Common myeloid progenitor, CD34-positive (primary cell): ENCODE measurements around the gene PILRB.

Experiments
- CTCF ChIA-PET: fragments of 350-600 bp; sonication (Branson Sonifier 250); formaldehyde crosslinking; loops from one replicate; lab custom pipeline; 2021; ENCODE audit warnings: antibody characterized with exemption; lab: Charles Lee
- POLR2A ChIA-PET: fragments of 350-600 bp; sonication (Branson Sonifier 250); formaldehyde crosslinking; loops from one replicate; lab custom pipeline; 2021; ENCODE audit warnings: antibody characterized with exemption; lab: Charles Lee
- DNase-seq, 3 donors: peaks; one replicate each; pipeline versions ENCODE4 v3.0.0 to v3.0.0-alpha.2; 2013
- H3K27ac ChIP-seq, 2 experiments: 1 replicate in 1 of 2; 2 replicates in 1 of 2; pipeline ENCODE4 v1.7.0; 2013; ENCODE audit warnings: inconsistent platforms in 2 of 2, low read length in 2 of 2, mild to moderate bottlenecking in 2 of 2, low read depth in 1 of 2, moderate library complexity in 1 of 2; ENCODE audit not compliant: severe bottlenecking in 2 of 2, insufficient read depth in 1 of 2, poor library complexity in 1 of 2
- H3K27me3 ChIP-seq, 5 experiments: replicated peaks in 2 of 5; 1 replicate in 3 of 5; 2 replicates in 2 of 5; pipeline versions ENCODE4 v1.6.1 to v1.7.0; 2013; ENCODE audit warnings: low read length in 4 of 5, mild to moderate bottlenecking in 2 of 5, moderate library complexity in 2 of 5, inconsistent platforms in 1 of 5; ENCODE audit not compliant: insufficient read depth in 5 of 5, control insufficient read depth in 4 of 5
- H3K36me3 ChIP-seq, 4 experiments: 1 replicate in 2 of 4; 2 replicates in 2 of 4; pipeline versions ENCODE4 v1.6.1 to v1.7.0; 2013; ENCODE audit warnings: low read length in 3 of 4, control low read depth in 1 of 4, mild to moderate bottlenecking in 1 of 4; ENCODE audit not compliant: control insufficient read depth in 4 of 4, insufficient read depth in 4 of 4
- H3K4me1 ChIP-seq, 4 experiments: 1 replicate in 3 of 4; 2 replicates in 1 of 4; pipeline versions ENCODE4 v1.6.1 to v1.7.1; 2013; ENCODE audit warnings: low read length in 3 of 4, mild to moderate bottlenecking in 3 of 4, control low read depth in 1 of 4, inconsistent platforms in 1 of 4, moderate library complexity in 1 of 4; ENCODE audit not compliant: control insufficient read depth in 4 of 4, insufficient read depth in 4 of 4; ENCODE audit errors: control extremely low read depth in 1 of 4
- H3K4me3 ChIP-seq, 7 experiments: 1 replicate in 4 of 7; 2 replicates in 3 of 7; pipeline versions ENCODE4 v1.5.1 to v1.7.0; 2013; ENCODE audit warnings: mild to moderate bottlenecking in 7 of 7, low read length in 6 of 7, moderate library complexity in 6 of 7, inconsistent platforms in 2 of 7, low read depth in 2 of 7, control low read depth in 1 of 7; ENCODE audit not compliant: insufficient read depth in 4 of 7, control insufficient read depth in 1 of 7; ENCODE audit errors: extremely low read depth in 1 of 7
- H3K9me3 ChIP-seq, 5 experiments: 1 replicate in 4 of 5; 2 replicates in 1 of 5; pipeline versions ENCODE4 v1.6.1 to v1.7.1; 2013; ENCODE audit warnings: low read length in 4 of 5, mild to moderate bottlenecking in 2 of 5, inconsistent platforms in 1 of 5, low read depth in 1 of 5, moderate library complexity in 1 of 5; ENCODE audit not compliant: control insufficient read depth in 4 of 5, insufficient read depth in 2 of 5; ENCODE audit errors: control extremely low read depth in 1 of 5
- WGBS: methylation state at CpG from one replicate; pipeline ENCODE4 v1.1.5; 2013; ENCODE audit not compliant: insufficient coverage; 5-methylcytosine and 5-hydroxymethylcytosine counted together

The PILRB gene

GRCh38 chr7:100411101-100411500 lies 53.2 kb downstream of the PILRB start:
- WGBS: 100% methylated on average over 2 of the region's 6 CpGs
- H3K27me3 ChIP-seq: no peaks in the 10 kb centered on the region
- no peaks in the 10 kb centered on the region for H3K9me3 ChIP-seq
- H3K4me3 ChIP-seq: no peak overlapping the region
- no peaks in the 10 kb centered on the region for H3K36me3 ChIP-seq
- POLR2A ChIA-PET: no interaction called here
- H3K4me1 ChIP-seq: peaks cover 4 to 13% (median 7%) of the 10 kb centered on the region in 4 experiments
- no peak overlapping the region for H3K27ac ChIP-seq
- CTCF ChIA-PET: interaction anchor here (1.3 to 1.6 kb wide), 3 partner anchors 9 to 45 kb away, joined by 3 to 4 read pairs (median 4); no protein-coding TSS in a partner anchor
- no peak for DNase-seq

- peak in 1 of 3 donors; percentile 17 for DNase-seq
- H3K9me3 ChIP-seq: no peaks in the 10 kb centered on the region
- H3K27ac ChIP-seq: no peak overlapping the region
- H3K36me3 ChIP-seq: no peaks in the 10 kb centered on the region
- peaks cover 4 to 13% (median 7%) of the 10 kb centered on the region in 4 experiments for H3K4me1 ChIP-seq
- CTCF ChIA-PET: interaction anchor here (0.5 to 1.4 kb wide), 2 partner anchors 30 to 279 kb away, joined by 3 read pairs; no protein-coding TSS in a partner anchor
- H3K4me3 ChIP-seq: no peak overlapping the region
- POLR2A ChIA-PET: interaction anchor here (1.0 kb wide), 1 partner anchor 15 kb away, joined by 4 read pairs; the partner anchor contains the start of gene ZCWPW1
- no peaks in the 10 kb centered on the region for H3K27me3 ChIP-seq
Observed at GRCh38 chr7:100413346-100413745, 55.4 kb downstream of the PILRB start.

- ChIA-PET CTCF (no interaction called here), POLR2A (interaction anchor here (1.0 to 1.8 kb wide), 2 partner anchors 14 kb away, joined by 4 to 6 read pairs; partner anchors contain the start of gene ZCWPW1)
- no peak for DNase-seq
- Histone ChIP-seq H3K4me1 (peaks cover 4 to 13% (median 7%) of the 10 kb centered on the region in 4 experiments), H3K4me3 (no peak overlapping the region), H3K27me3 (no peaks in the 10 kb centered on the region), H3K9me3 (no peaks in the 10 kb centered on the region), H3K36me3 (no peaks in the 10 kb centered on the region), H3K27ac (no peak overlapping the region)
- WGBS: no CpG with 5 or more reads among the region's 1 CpG
Observed at GRCh38 chr7:100413889-100414288, 56.0 kb downstream of the PILRB start.

GRCh38 chr7:100415448-100415847 lies 57.5 kb downstream of the PILRB start:
- DNase-seq: no peak
- ChIA-PET CTCF (interaction anchor here (0.9 to 1.6 kb wide), 8 partner anchors 8 to 68 kb away, joined by 3 to 10 read pairs (median 4); partner anchors contain the start of gene ZCWPW1), POLR2A (interaction anchor here (0.6 to 1.8 kb wide), 2 partner anchors 8 to 13 kb away, joined by 3 to 6 read pairs; partner anchors contain the start of gene ZCWPW1)
- H3K27ac ChIP-seq: no peak overlapping the region
- H3K4me3 ChIP-seq: no peak overlapping the region
- peaks cover 4 to 13% (median 7%) of the 10 kb centered on the region in 4 experiments for H3K4me1 ChIP-seq
- no peaks in the 10 kb centered on the region for H3K36me3 ChIP-seq
- 100% methylated on average over 5 of the region's 5 CpGs for WGBS
- no peaks in the 10 kb centered on the region for H3K27me3 ChIP-seq
- no peaks in the 10 kb centered on the region for H3K9me3 ChIP-seq
